HFFc6 (cell line): ENCODE results near the gene PCDH9. TPM values are rescaled to one million over a fixed set of nuclear protein-coding genes. Genes with fewer than 3 reads are reported as not detected.

ENCODE experiments used
- DNase-seq: peaks from one replicate; pipeline ENCODE4 v3.0.0-alpha.2; 2018
- H3K27ac Mint-ChIP-seq: 2 replicates; pipeline ENCODE4 v1.8.0; 2020; ENCODE audit warnings: mild to moderate bottlenecking, mixed read lengths
- H3K27me3 Mint-ChIP-seq: 2 replicates; pipeline ENCODE4 v1.8.0; 2021; ENCODE audit warnings: mild to moderate bottlenecking, moderate library complexity, mixed read lengths; ENCODE audit not compliant: insufficient read depth
- H3K36me3 Mint-ChIP-seq: 2 replicates; pipeline ENCODE4 v1.8.0; 2021; ENCODE audit warnings: low read depth, mixed read lengths
- H3K4me1 Mint-ChIP-seq: 2 replicates; pipeline ENCODE4 v1.8.0; 2020; ENCODE audit warnings: low read depth, mixed read lengths
- H3K4me3 Mint-ChIP-seq: 2 replicates; pipeline ENCODE4 v1.8.0; 2020; ENCODE audit warnings: mild to moderate bottlenecking, moderate library complexity, mixed read lengths
- H3K9me3 Mint-ChIP-seq: 2 replicates; pipeline ENCODE4 v1.8.0; 2020; ENCODE audit warnings: mild to moderate bottlenecking, mixed read lengths
- total RNA-seq, 6 experiments: library from RNA; stranded (reverse); fragmentation: NEBNext Ultra II Directional; extraction: Animal tissue kit (Norgen Biotek cat#: 25700); gene quantifications; 2 replicates in 1 of 6; 3 replicates in 5 of 6; pipeline ENCODE4 v1.2.3, GENCODE V29; 2021
- TF ChIP-seq, protein P1 (sequence below): fragments of 200-600 bp; sonication (generic); IDR thresholded peaks from 2 replicates; pipeline ENCODE4 v1.5.0; 2021; ENCODE audit warnings: antibody characterized with exemption, mild to moderate bottlenecking

The PCDH9 gene
- total RNA-seq, 6 experiments from 2014 or later = 2.0 to 6.7 (median 2.6) TPM

GRCh38 chr13:66984241-66984640, 245.9 kb downstream of the PCDH9 start:
- H3K27ac Mint-ChIP-seq = no peak overlapping the region
- no peaks in the 10 kb centered on the region for H3K9me3 Mint-ChIP-seq
- H3K27me3 Mint-ChIP-seq = no peaks in the 10 kb centered on the region
- no peak for DNase-seq
- no peaks in the 10 kb centered on the region for H3K4me1 Mint-ChIP-seq
- H3K36me3 Mint-ChIP-seq = no peaks in the 10 kb centered on the region
- TF ChIP-seq, protein P1, sequence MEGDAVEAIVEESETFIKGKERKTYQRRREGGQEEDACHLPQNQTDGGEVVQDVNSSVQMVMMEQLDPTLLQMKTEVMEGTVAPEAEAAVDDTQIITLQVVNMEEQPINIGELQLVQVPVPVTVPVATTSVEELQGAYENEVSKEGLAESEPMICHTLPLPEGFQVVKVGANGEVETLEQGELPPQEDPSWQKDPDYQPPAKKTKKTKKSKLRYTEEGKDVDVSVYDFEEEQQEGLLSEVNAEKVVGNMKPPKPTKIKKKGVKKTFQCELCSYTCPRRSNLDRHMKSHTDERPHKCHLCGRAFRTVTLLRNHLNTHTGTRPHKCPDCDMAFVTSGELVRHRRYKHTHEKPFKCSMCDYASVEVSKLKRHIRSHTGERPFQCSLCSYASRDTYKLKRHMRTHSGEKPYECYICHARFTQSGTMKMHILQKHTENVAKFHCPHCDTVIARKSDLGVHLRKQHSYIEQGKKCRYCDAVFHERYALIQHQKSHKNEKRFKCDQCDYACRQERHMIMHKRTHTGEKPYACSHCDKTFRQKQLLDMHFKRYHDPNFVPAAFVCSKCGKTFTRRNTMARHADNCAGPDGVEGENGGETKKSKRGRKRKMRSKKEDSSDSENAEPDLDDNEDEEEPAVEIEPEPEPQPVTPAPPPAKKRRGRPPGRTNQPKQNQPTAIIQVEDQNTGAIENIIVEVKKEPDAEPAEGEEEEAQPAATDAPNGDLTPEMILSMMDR = no peak
- H3K4me3 Mint-ChIP-seq = no peak overlapping the region

DNA sequence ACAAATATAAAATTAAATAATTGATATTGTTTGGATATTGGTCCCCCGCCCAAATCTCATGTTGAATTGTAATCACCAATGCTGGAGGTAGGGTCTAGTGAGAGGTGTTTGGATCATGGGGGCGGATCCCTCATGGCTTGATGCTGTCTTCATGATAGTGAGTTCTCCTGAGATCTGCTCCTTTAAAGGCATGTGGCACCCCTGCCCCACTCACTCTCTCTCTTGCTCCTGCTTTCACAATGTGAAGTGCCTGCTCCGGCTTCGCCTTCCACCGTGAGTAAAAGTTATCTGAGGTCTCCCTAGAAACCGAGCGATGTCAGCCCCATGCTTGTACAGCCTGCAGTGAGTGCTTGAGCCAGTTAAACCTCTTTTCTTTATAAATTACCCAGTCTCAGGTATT, 248.2 kb downstream of the PCDH9 start:
- H3K27me3 Mint-ChIP-seq = no peaks in the 10 kb centered on the region
- no peaks in the 10 kb centered on the region for H3K9me3 Mint-ChIP-seq
- H3K4me3 Mint-ChIP-seq = no peak overlapping the region
- H3K27ac Mint-ChIP-seq = no peak overlapping the region
- no peak for DNase-seq
- H3K4me1 Mint-ChIP-seq = no peaks in the 10 kb centered on the region
- H3K36me3 Mint-ChIP-seq = no peaks in the 10 kb centered on the region
- TF ChIP-seq, protein P1 = no peak

- Mint-ChIP-seq H3K27ac (no peak overlapping the region), H3K9me3 (no peaks in the 10 kb centered on the region), H3K4me1 (no peaks in the 10 kb centered on the region), H3K27me3 (no peaks in the 10 kb centered on the region), H3K4me3 (no peak overlapping the region), H3K36me3 (no peaks in the 10 kb centered on the region)
- no peak for DNase-seq
- TF ChIP-seq, protein P1 = no peak
Measured at GRCh38 chr13:66977161-66977560, 253.0 kb downstream of the PCDH9 start.

- TF ChIP-seq, protein P1 = no peak
- H3K27me3 Mint-ChIP-seq = no peaks in the 10 kb centered on the region
- DNase-seq = no peak
- H3K27ac Mint-ChIP-seq = no peak overlapping the region
- no peak overlapping the region for H3K4me3 Mint-ChIP-seq
- no peaks in the 10 kb centered on the region for H3K4me1 Mint-ChIP-seq
- H3K9me3 Mint-ChIP-seq = no peaks in the 10 kb centered on the region
- no peaks in the 10 kb centered on the region for H3K36me3 Mint-ChIP-seq
Measured at GRCh38 chr13:66974889-66975288, 255.2 kb downstream of the PCDH9 start.

DNA sequence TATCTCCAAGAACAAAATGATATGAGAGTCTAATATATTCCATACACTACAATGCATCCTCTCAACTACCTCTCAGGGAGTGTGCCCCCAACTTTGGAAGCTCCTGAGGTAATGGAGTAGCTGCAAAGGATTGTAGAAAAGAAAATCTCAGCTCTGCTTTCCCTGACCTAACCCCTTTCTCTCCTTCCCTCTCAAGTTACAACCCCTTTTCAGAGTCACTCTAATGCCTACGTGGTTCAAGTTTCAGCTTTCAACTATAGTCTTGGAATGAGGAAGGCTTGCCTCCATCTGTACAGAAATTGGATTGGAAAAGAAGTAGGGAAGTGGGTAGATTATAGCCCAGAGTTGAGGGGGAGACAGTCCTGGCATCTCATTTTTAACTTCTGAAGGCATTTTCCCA, 256.0 kb downstream of the PCDH9 start:
- H3K27ac Mint-ChIP-seq = no peak overlapping the region
- TF ChIP-seq, protein P1 = no peak
- H3K9me3 Mint-ChIP-seq = no peaks in the 10 kb centered on the region
- H3K4me1 Mint-ChIP-seq = no peaks in the 10 kb centered on the region
- no peak overlapping the region for H3K4me3 Mint-ChIP-seq
- no peak for DNase-seq
- no peaks in the 10 kb centered on the region for H3K36me3 Mint-ChIP-seq
- H3K27me3 Mint-ChIP-seq = no peaks in the 10 kb centered on the region

DNA sequence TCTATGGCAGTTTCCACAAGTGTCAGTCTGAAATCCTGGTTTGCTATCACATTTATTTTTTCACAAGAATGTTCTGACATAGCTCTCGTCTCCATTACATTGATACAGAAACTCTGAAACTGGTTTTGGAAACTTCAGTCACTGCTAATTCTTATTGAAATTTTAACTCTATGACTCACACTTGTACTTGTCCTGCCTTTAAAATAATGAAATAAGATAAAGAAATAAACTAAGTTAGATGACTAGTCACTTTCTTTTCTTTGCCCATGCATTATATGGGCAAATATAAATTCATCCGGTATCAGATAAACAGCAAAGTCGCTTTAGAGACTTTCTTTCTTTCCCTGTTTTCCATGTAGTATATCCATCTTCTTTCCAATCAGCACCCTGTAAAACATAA, 257.5 kb downstream of the PCDH9 start:
- Mint-ChIP-seq H3K27ac (no peak overlapping the region), H3K36me3 (no peaks in the 10 kb centered on the region), H3K4me1 (no peaks in the 10 kb centered on the region), H3K27me3 (no peaks in the 10 kb centered on the region), H3K9me3 (no peaks in the 10 kb centered on the region), H3K4me3 (no peak overlapping the region)
- TF ChIP-seq, protein P1 = no peak
- DNase-seq = no peak
